Stimulated activated CD8-positive, alpha-beta memory T cell treated with anti-CD3 and anti-CD28 coated beads, Interleukin-15, amount 100 ng/mL, for 1 hour (primary cell): ENCODE results near the gene DYNLT1.
"Not testable (repeated sequence)": the region's sequence is repeated elsewhere in the genome, so short reads cannot be mapped to it uniquely, and the experiment has no call there.

Source experiments
- DNase-seq: peaks from one replicate; pipeline ENCODE4 v3.0.0-alpha.2; 2020; ENCODE audit warnings: low read depth

Gene DYNLT1

GRCh38 chr6:158662954-158663624 is 18.5 kb upstream of the DYNLT1 start:
- DNase-seq = no peak

GRCh38 chr6:158662607-158662953 is 18.0 kb upstream of the DYNLT1 start:
- DNase-seq = no peak

GRCh38 chr6:158661156-158661685 is 16.7 kb upstream of the DYNLT1 start:
- DNase-seq = no peak

- DNase-seq = no peak
Observed at GRCh38 chr6:158660333-158660754, 15.8 kb upstream of the DYNLT1 start.

GRCh38 chr6:158656986-158657385 is 12.4 kb upstream of the DYNLT1 start:
- DNase-seq = not testable (repeated sequence)

GRCh38 chr6:158655569-158656450 is 11.3 kb upstream of the DYNLT1 start:
- DNase-seq = no peak

- DNase-seq = no peak
Observed at GRCh38 chr6:158654960-158655489, 10.5 kb upstream of the DYNLT1 start.

GRCh38 chr6:158654498-158654897 is 10.0 kb upstream of the DYNLT1 start:
- DNase-seq = no peak

- peak; percentile 74 for DNase-seq
Observed at GRCh38 chr6:158653577-158654354, 9.2 kb upstream of the DYNLT1 start.

- not testable (repeated sequence) for DNase-seq
Observed at GRCh38 chr6:158651981-158652737, 7.6 kb upstream of the DYNLT1 start.

GRCh38 chr6:158649289-158650143 is 5.0 kb upstream of the DYNLT1 start, which contains the start of gene SYTL3:
SYTL3 (plus strand) TSS chr6:158650054; CDS start chr6:158663269, 13,215 bp downstream.
- DNase-seq = peak; percentile 48

GRCh38 chr6:158648682-158649131 is 4.2 kb upstream of the DYNLT1 start:
- DNase-seq = no peak

GRCh38 chr6:158647501-158647900 is 3.0 kb upstream of the DYNLT1 start:
- no peak for DNase-seq

- DNase-seq = no peak
Observed at GRCh38 chr6:158646023-158646910, 1.7 kb upstream of the DYNLT1 start.

GRCh38 chr6:158645064-158646022 is 800 bp upstream of the DYNLT1 start:
- no peak for DNase-seq

GRCh38 chr6:158643836-158644230 is 710 bp downstream of the DYNLT1 start:
- no peak for DNase-seq

GRCh38 chr6:158642097-158642601 is 2.4 kb downstream of the DYNLT1 start:
- DNase-seq = no peak

- no peak for DNase-seq
Observed at GRCh38 chr6:158640519-158640918, 4.0 kb downstream of the DYNLT1 start.
